Stimulated activated naive CD8-positive, alpha-beta T cell treated with anti-CD3 and anti-CD28 coated beads, Interleukin-15, Interleukin-2, amounts not matched to agents 100 ng/mL and 50 ng/mL, for 24 hours (primary cell): Measurements from ENCODE around the gene C14orf132.

ENCODE experiments used
- H3K27ac Mint-ChIP-seq: one replicate; pipeline ENCODE4 v1.8.0; 2021; ENCODE audit warnings: mild to moderate bottlenecking, mixed read lengths
- H3K27me3 Mint-ChIP-seq: one replicate; pipeline ENCODE4 v1.8.0; 2021; ENCODE audit warnings: mixed read lengths
- H3K36me3 Mint-ChIP-seq: one replicate; pipeline ENCODE4 v1.8.0; 2021; ENCODE audit warnings: low read depth, mixed read lengths
- H3K4me1 Mint-ChIP-seq: one replicate; pipeline ENCODE4 v1.8.0; 2021; ENCODE audit warnings: low read depth, mixed read lengths
- H3K4me3 Mint-ChIP-seq: one replicate; pipeline ENCODE4 v1.8.0; 2021; ENCODE audit warnings: mild to moderate bottlenecking, mixed read lengths
- H3K9me3 Mint-ChIP-seq: one replicate; pipeline ENCODE4 v1.8.0; 2021; ENCODE audit warnings: mixed read lengths

The C14orf132 gene

DNA sequence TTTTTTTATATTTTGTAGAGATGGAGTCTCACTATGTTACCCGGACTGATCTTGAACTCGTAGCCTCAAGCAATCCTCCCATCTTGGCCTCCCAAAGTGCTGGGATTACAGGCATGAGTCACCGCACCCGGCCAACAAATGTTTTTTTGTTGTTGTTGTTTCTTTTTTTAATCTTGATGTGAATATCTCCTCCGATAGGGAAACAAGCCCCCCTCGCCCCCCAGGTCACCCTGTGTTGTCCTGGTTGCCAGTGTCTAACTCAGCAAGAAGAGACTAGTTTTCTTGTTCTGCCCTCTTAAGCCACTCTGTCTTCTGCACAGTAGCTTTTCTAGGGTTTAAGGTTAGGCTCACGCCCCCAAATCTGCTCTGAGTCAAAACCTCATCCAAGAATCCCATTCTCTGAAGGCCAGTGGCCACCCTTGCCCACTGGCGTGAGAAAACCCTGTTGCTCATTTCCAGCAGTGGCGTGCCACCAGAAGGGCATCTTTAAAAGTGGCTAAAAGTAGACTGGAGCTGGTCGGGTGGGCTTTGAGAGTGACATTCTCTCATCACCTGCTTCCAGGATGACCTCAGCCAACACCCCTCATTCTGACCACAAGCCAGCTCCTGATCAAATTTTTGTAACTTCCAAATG, 42.7 kb downstream of the C14orf132 start:
- no peaks in the 10 kb centered on the region for H3K4me1 Mint-ChIP-seq
- no peak overlapping the region for H3K27ac Mint-ChIP-seq
- H3K4me3 Mint-ChIP-seq: no peak overlapping the region
- H3K9me3 Mint-ChIP-seq: no peaks in the 10 kb centered on the region
- no peaks in the 10 kb centered on the region for H3K36me3 Mint-ChIP-seq
- H3K27me3 Mint-ChIP-seq: peaks cover 20% of the 10 kb centered on the region

DNA sequence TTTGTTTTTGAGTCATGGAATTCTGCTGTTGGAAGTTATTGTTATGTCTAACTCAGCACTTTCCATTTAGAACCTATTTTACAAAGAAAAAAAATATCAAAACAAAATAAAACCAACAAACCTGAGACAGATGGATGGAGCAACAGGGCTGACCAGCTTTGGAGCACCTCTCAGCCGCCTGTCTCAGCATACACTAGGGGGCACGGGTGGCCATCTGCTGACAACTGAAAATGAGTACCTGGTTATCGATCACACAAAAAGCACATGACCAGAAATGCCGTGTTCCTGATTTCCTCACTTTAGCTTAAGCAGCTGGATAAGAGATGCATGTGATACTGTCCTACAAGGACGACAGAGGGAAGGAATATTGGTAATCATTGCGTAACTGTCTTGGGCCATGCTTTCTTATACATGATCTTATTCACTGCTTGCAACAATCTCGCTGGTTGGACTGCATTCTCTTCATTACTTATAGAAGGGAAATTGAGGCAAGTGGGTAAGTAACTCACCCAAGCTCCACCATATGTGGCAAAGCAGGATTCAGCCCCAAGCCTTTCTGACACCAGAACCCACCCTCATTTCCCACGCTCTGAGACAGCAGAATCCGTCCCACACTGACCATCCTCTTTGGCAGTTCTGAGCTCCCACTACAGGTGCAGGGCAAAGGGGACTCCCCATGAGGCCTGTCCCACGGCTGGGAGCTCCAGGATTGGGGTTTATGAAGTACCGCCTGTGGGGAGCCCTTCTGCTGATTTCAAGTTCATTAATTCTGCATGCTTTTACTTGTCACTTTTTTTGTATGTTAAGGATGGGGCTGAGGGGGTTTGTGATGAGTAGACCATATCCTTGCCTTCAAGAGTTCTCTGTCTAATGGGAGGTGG, 43.5 kb downstream of the C14orf132 start:
- Mint-ChIP-seq H3K27me3 (peaks cover 16% of the 10 kb centered on the region), H3K27ac (no peak overlapping the region), H3K36me3 (no peaks in the 10 kb centered on the region), H3K4me3 (no peak overlapping the region), H3K9me3 (no peaks in the 10 kb centered on the region), H3K4me1 (no peaks in the 10 kb centered on the region)

DNA sequence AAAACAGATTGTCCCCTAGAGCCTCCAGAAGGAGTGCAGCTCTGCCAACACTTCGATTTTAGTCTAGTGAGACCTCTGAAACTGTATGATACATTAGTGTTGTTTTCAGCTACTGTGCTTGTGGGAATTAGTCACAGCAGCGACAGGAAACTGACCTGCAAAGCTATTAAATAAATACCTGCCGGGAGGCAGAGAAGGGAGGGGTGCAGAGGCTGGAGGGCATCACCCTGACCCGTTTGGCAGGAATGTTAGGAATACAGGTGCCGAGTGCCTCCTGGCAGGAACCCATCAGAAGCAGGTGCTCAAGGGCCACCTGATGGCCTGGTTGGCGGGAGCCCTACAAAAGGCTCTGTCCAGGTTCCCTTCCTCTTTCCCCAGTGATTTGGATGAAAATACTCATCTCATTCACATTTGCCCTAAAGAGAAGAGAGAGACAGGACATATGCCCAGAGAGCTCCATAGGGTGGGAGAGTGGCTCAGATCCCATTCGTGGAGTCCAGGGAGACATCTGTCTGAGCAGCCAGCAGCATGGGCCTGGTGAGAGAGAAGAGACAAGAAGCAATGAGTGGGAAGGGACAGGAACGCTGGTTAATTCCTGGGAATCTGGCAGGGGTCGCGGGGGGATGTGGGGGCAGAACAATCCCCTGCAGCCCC, 44.6 kb downstream of the C14orf132 start:
- Mint-ChIP-seq H3K4me1 (no peaks in the 10 kb centered on the region), H3K27me3 (peaks cover 16% of the 10 kb centered on the region), H3K9me3 (no peaks in the 10 kb centered on the region), H3K27ac (no peak overlapping the region), H3K4me3 (no peak overlapping the region), H3K36me3 (no peaks in the 10 kb centered on the region)

DNA sequence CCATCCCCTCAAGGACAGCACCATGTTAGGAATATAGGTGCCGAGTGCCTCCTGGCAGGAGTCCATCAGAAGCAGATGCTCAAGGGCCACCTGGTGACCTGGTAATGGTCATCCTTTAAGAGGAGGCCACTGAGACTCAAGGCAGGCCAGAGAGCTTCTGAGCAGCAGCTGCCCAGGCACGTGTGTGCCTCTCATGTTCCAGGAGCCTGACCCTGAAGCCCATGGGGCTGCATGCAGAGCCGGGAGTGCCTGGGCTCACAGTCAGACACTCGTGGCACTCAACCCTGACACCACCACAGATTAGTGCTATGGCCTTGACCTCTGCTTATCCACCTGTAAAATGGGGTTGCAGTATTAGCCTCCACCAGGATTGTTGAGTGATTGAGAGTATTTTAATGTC, 45.6 kb downstream of the C14orf132 start:
- no peak overlapping the region for H3K4me3 Mint-ChIP-seq
- peaks cover 16% of the 10 kb centered on the region for H3K27me3 Mint-ChIP-seq
- no peaks in the 10 kb centered on the region for H3K4me1 Mint-ChIP-seq
- no peaks in the 10 kb centered on the region for H3K36me3 Mint-ChIP-seq
- no peaks in the 10 kb centered on the region for H3K9me3 Mint-ChIP-seq
- no peak overlapping the region for H3K27ac Mint-ChIP-seq

DNA sequence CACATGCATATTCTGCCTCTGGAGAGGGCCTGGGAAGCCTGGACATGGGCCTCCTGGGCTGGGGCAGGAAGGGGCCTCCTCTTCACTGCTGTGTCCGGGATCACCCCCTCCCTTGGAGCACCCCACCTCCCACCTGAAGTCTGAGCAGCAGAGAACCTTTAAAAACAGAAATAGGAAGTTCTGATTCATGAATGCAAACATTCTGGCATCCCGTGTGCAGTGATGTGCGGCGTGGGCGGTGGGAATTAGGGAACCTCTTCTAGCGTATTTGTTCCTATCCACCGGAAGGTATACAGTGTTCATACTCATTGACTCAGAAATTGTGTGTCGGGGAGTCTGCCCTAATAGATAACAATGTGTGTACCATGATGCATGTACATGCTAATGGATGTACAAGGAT, 46.2 kb downstream of the C14orf132 start:
- Mint-ChIP-seq H3K9me3 (no peaks in the 10 kb centered on the region), H3K4me1 (no peaks in the 10 kb centered on the region), H3K27me3 (peaks cover 13% of the 10 kb centered on the region), H3K27ac (no peak overlapping the region), H3K36me3 (no peaks in the 10 kb centered on the region), H3K4me3 (no peak overlapping the region)

DNA sequence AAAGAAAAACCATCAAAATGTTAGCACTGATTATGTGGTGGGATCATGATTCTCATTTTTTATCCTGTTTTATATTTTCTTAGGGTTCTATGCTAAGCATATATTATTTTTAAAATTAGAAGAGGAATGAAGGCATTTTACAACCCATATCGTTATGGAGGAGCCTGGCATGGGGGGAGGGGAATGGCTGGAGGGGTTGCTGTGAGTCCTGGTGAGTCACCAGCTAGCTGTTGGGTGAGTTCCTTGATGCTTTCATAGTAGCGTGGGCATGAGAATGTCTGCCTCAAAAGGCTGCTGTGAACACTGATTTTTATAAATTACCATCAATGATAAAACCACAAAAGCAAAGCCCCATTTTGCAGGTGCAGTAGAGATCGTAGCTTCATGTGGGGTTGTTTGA, 46.9 kb downstream of the C14orf132 start:
- Mint-ChIP-seq H3K27ac (no peak overlapping the region), H3K4me3 (no peak overlapping the region), H3K27me3 (peaks cover 15% of the 10 kb centered on the region), H3K36me3 (no peaks in the 10 kb centered on the region), H3K9me3 (no peaks in the 10 kb centered on the region), H3K4me1 (no peaks in the 10 kb centered on the region)

DNA sequence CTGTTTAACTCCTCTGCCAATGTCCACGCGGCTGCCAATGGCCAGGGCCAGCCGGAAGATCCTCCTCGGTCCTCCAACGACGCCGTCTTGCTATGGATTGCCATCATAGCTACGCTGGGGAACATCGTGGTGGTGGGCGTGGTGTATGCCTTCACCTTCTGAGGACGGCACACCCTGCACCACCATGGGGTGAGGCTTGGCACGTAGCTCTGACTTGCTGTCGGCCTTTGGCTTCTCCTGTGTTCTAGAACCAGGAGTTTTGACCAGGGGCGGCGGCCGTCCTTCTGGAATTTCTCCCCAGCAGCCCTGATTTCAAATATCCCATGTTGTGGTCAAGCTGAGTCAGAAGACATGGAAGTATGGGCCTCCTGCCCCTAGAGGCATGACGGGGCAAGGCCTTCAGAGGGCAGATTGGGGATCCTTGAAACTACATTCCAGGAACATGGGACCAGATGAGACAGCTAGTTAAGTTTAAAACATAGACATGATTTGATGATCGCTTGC, 47.5 kb downstream of the C14orf132 start:
- H3K9me3 Mint-ChIP-seq: no peaks in the 10 kb centered on the region
- peaks cover 17% of the 10 kb centered on the region for H3K27me3 Mint-ChIP-seq
- no peak overlapping the region for H3K27ac Mint-ChIP-seq
- H3K36me3 Mint-ChIP-seq: no peaks in the 10 kb centered on the region
- H3K4me1 Mint-ChIP-seq: no peaks in the 10 kb centered on the region
- no peak overlapping the region for H3K4me3 Mint-ChIP-seq

DNA sequence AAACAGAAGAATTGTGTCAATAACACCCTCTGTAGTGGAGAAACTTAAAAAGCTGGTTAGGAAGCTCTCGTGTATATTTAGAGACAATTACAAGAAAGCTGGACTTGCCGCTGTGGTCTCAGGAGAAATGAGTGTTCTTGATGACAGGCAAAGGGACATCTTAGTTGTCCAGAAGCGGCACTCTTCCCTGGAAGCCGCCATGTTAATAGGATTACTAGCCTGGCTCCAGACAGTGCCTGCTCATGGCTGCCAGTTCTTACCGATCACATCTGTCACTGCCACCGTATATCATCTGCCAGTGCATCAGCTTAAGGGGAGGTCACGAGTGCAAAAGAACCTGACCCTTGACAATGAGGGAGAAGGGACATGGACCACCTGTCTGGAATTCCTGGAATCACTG, 48.9 kb downstream of the C14orf132 start:
- H3K27ac Mint-ChIP-seq: no peak overlapping the region
- H3K4me1 Mint-ChIP-seq: no peaks in the 10 kb centered on the region
- H3K9me3 Mint-ChIP-seq: no peaks in the 10 kb centered on the region
- H3K27me3 Mint-ChIP-seq: peaks cover 5% of the 10 kb centered on the region
- no peak overlapping the region for H3K4me3 Mint-ChIP-seq
- no peaks in the 10 kb centered on the region for H3K36me3 Mint-ChIP-seq

DNA sequence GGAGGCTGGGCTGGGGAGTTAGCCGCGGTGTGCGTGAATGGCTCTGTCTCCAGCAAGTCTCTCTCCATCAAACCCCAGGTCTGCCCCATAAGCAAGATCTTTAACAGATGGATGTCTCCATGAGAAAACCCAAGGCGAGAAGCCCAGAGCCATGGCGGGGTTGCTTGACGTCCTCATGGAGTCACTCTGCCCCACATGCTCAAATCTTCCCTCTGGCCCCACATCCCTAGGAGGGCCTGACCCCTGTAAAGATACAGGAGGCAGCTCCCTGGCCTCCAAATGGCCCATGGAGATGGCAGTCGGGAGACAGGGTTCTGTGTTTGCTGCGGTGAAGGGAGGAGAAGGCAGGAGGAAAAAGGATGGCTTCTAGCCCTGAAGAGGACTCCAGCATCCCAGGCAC, 49.3 kb downstream of the C14orf132 start:
- Mint-ChIP-seq H3K4me1 (no peaks in the 10 kb centered on the region), H3K27ac (no peak overlapping the region), H3K4me3 (no peak overlapping the region), H3K9me3 (no peaks in the 10 kb centered on the region), H3K36me3 (no peaks in the 10 kb centered on the region), H3K27me3 (peaks cover 3% of the 10 kb centered on the region)

DNA sequence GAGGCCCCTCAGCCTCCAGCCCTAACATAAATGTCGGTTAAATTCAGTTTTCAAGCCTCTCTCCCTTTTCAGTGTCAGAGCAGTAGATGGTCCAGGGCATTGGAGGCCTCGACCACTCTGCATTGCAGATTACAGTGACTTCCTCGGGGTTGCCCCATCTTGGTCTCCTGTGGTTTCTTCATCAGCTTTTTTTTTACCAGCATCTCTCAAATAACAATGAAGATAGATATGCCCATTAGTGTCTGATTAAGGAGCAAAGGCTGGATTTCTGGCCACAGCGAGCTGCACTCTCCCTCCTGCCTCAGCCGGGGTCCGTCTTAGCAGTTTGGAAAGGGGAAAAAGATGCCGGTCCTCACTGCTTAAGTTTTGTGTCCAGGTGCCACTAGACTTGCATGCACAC, 49.7 kb downstream of the C14orf132 start:
- Mint-ChIP-seq H3K4me1 (no peaks in the 10 kb centered on the region), H3K4me3 (no peak overlapping the region), H3K27ac (no peak overlapping the region), H3K27me3 (peaks cover 3% of the 10 kb centered on the region), H3K36me3 (no peaks in the 10 kb centered on the region), H3K9me3 (no peaks in the 10 kb centered on the region)

DNA sequence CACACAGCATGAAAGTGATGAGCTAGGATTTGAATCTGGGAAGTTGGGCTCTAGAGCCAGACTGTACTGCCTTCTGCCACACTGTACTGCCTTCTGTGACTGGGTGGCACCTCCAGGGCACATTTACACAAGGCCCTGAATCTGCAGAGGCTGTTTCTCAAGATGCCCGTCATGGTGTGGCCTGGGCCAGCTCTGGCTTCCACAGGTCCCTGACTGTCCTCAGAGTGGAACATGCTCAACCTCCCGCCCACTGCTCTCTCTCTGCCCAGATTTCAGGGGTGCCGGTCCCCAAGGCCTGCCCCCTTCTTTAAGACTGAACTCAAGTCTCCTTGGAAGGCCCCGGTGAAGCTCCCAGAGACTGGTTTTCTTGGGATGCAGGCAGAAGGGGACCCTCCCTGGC, 50.2 kb downstream of the C14orf132 start:
- no peak overlapping the region for H3K27ac Mint-ChIP-seq
- no peaks in the 10 kb centered on the region for H3K36me3 Mint-ChIP-seq
- H3K9me3 Mint-ChIP-seq: no peaks in the 10 kb centered on the region
- H3K27me3 Mint-ChIP-seq: peaks cover 3% of the 10 kb centered on the region
- no peak overlapping the region for H3K4me3 Mint-ChIP-seq
- no peaks in the 10 kb centered on the region for H3K4me1 Mint-ChIP-seq

DNA sequence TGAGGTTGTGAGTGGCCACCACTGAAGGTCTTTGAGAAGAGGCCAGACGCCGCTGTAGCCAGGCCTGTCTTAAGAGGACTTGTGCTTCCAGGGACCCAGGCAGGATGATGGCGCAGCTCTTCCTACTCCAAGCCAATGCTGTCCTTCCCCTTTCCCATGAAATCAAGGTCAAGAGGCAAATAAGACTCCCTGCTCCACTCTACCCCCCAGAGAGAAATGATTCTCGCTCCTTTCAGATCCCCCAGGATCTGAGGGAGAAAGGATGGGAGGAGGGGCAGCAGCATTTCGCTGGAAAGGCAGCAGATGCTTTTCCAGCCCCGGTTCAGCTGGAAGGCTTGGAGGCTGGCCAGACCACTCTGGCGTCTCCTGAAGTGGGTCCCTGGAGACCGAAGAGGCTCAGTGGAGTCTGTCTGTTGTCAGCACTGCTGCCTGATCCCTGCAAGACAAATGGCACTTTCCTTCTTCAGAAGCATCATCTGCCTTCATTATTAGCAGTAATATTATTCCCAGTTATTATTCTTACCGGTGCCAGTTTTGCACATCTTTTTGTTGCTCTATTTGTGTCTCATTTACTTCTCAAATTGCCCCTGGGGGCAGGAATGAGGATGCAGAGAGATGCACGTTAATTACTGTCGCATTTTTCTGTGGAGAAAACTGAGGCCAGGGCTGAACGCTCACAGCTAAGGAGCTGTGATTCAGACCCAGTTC, 51.4 kb downstream of the C14orf132 start:
- Mint-ChIP-seq H3K36me3 (no peaks in the 10 kb centered on the region), H3K27ac (no peak overlapping the region)

DNA sequence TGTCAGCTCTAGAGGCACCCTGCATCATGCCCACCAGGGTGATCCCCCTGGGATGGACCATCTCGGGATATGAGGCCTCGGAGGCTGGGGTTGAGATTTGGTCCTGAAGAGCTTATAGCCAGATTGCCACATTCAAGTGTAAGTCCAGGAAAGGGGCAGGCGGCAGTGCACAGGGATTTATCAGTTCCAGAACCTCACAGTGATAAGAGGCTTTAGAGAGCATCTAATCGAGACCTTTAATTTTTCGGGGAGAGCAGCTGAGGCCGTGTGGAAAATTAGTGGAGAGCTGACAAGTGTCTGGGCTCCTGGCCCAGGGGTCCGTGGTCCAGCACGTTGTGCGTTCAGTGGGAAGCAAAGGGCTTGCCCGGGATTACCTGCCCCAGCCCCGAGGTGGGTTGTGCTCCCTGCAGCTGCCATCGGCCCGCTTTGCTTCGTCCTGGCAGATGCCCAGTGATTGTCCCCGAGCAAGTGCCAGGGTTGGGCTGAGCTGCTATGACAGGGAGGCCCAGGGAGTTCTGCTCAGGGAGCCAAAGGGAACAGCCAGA, 52.1 kb downstream of the C14orf132 start:
- no peaks in the 10 kb centered on the region for H3K36me3 Mint-ChIP-seq

More for the DNA sequence above, 51.4 kb downstream of the C14orf132 start:
- Mint-ChIP-seq H3K4me3 (no peak overlapping the region), H3K27me3 (peaks cover 3% of the 10 kb centered on the region), H3K4me1 (no peaks in the 10 kb centered on the region), H3K9me3 (no peaks in the 10 kb centered on the region)

DNA sequence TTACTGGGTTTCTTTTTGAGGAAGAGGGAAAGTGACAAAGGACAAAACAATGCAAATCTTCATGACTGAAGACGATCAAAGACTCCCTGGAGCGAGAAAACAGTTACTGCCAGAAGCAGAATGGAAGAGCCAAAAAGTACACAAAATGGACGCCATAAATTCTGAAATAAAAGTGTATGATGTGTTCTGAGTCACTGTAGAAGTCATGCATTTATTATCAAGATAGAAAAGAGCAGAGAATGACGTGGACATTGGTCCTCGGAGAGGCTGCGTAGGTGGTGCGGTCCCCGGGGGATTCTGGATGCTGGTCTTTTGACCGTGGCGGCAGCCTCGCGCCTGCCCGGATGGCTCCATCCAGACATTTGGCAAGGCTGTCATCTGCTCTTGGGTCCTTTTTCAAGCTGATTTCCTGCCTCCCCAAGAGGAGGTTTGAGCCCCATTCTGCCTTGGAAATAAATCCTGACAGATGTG, 52.8 kb downstream of the C14orf132 start:
- Mint-ChIP-seq H3K9me3 (no peaks in the 10 kb centered on the region), H3K27me3 (peaks cover 3% of the 10 kb centered on the region), H3K4me1 (no peaks in the 10 kb centered on the region), H3K36me3 (no peaks in the 10 kb centered on the region), H3K27ac (no peak overlapping the region), H3K4me3 (no peak overlapping the region)

More for the DNA sequence above, 52.1 kb downstream of the C14orf132 start:
- peaks cover 3% of the 10 kb centered on the region for H3K27me3 Mint-ChIP-seq
- H3K9me3 Mint-ChIP-seq: no peaks in the 10 kb centered on the region
- H3K27ac Mint-ChIP-seq: no peak overlapping the region
- H3K4me1 Mint-ChIP-seq: no peaks in the 10 kb centered on the region
- H3K4me3 Mint-ChIP-seq: no peak overlapping the region
